Trophoblast cell (in vitro differentiated cells and primary cell): ENCODE measurements around the gene DNM3.
"Not testable (repeated sequence)": the region's sequence is repeated elsewhere in the genome, so short reads cannot be mapped to it uniquely, and the experiment has no call there.

Source experiments
- DNase-seq, 2 donors: peaks; one replicate each; pipeline ENCODE4 v3.0.0-alpha.2; 2016
- H2AFZ ChIP-seq: 2 replicates; pipeline ENCODE4 v1.6.1; 2013; ENCODE audit warnings: low read length, moderate library complexity, mild to moderate bottlenecking; ENCODE audit not compliant: insufficient read depth, poor library complexity
- H2AK5ac ChIP-seq: 2 replicates; pipeline ENCODE4 v1.6.1; 2013; ENCODE audit warnings: mild to moderate bottlenecking, low read length
- H2BK120ac ChIP-seq: 2 replicates; pipeline ENCODE4 v1.6.1; 2013; ENCODE audit warnings: low read length, mild to moderate bottlenecking, moderate library complexity; ENCODE audit not compliant: insufficient read depth, poor library complexity
- H2BK12ac ChIP-seq: 2 replicates; pipeline ENCODE4 v1.6.1; 2013; ENCODE audit warnings: mild to moderate bottlenecking, low read length, moderate library complexity
- H2BK5ac ChIP-seq: 2 replicates; pipeline ENCODE4 v1.6.1; 2013; ENCODE audit warnings: low read length, low read depth, moderate library complexity, mild to moderate bottlenecking; ENCODE audit not compliant: poor library complexity
- H3K14ac ChIP-seq: 2 replicates; pipeline ENCODE4 v1.6.1; 2013; ENCODE audit warnings: mild to moderate bottlenecking, low read length
- H3K18ac ChIP-seq: 2 replicates; pipeline ENCODE4 v1.6.1; 2013; ENCODE audit warnings: mild to moderate bottlenecking, low read length
- H3K23ac ChIP-seq: 2 replicates; pipeline ENCODE4 v1.6.1; 2013; ENCODE audit warnings: low read length
- H3K27ac ChIP-seq: 2 replicates; pipeline ENCODE4 v1.5.1; 2013; ENCODE audit warnings: low read depth, mild to moderate bottlenecking, inconsistent platforms, low read length, moderate library complexity
- H3K27me3 ChIP-seq: 2 replicates; pipeline ENCODE4 v1.6.1; 2013; ENCODE audit warnings: inconsistent platforms, mild to moderate bottlenecking, low read length, moderate library complexity; ENCODE audit not compliant: insufficient read depth
- H3K36me3 ChIP-seq, 2 experiments: 1 replicate in 1 of 2; 2 replicates in 1 of 2; pipeline ENCODE4 v1.6.1; 2013; ENCODE audit warnings: low read length in 2 of 2, mild to moderate bottlenecking in 2 of 2, moderate library complexity in 1 of 2; ENCODE audit not compliant: insufficient read depth in 2 of 2, control insufficient read depth in 1 of 2
- H3K4ac ChIP-seq: 2 replicates; pipeline ENCODE4 v1.6.1; 2013; ENCODE audit warnings: low read depth, mild to moderate bottlenecking, low read length, moderate library complexity
- H3K4me1 ChIP-seq, 2 experiments: 1 replicate in 1 of 2; 2 replicates in 1 of 2; pipeline ENCODE4 v1.6.1; 2013; ENCODE audit warnings: low read length in 2 of 2, mild to moderate bottlenecking in 2 of 2, moderate library complexity in 1 of 2; ENCODE audit not compliant: insufficient read depth in 2 of 2, control insufficient read depth in 1 of 2
- H3K4me2 ChIP-seq: 2 replicates; pipeline ENCODE4 v1.6.1; 2013; ENCODE audit warnings: inconsistent platforms, mild to moderate bottlenecking, low read length, moderate library complexity
- H3K4me3 ChIP-seq: 2 replicates; pipeline ENCODE4 v1.5.1; 2013; ENCODE audit warnings: mild to moderate bottlenecking, low read depth, low read length, inconsistent platforms
- H3K79me1 ChIP-seq: one replicate; pipeline ENCODE4 v1.6.1; 2013; ENCODE audit warnings: low read length
- H3K79me2 ChIP-seq: 2 replicates; pipeline ENCODE4 v1.6.1; 2013; ENCODE audit warnings: low read length, mild to moderate bottlenecking; ENCODE audit not compliant: control insufficient read depth, insufficient read depth, poor library complexity
- H3K9ac ChIP-seq: 2 replicates; pipeline ENCODE4 v1.6.1; 2013; ENCODE audit warnings: mild to moderate bottlenecking, low read length
- H3K9me3 ChIP-seq: 2 replicates; pipeline ENCODE4 v1.6.1; 2013; ENCODE audit warnings: low read depth, mild to moderate bottlenecking, control low read depth, inconsistent platforms, low read length; ENCODE audit not compliant: insufficient read depth
- H4K12ac ChIP-seq: 2 replicates; pipeline ENCODE4 v1.6.1; 2013; ENCODE audit warnings: low read depth, mild to moderate bottlenecking, low read length, moderate library complexity
- H4K8ac ChIP-seq: 2 replicates; pipeline ENCODE4 v1.6.1; 2013; ENCODE audit warnings: low read depth, mild to moderate bottlenecking, low read length, moderate library complexity
- H4K91ac ChIP-seq: one replicate; pipeline ENCODE4 v1.6.1; 2013; ENCODE audit warnings: low read depth, mild to moderate bottlenecking, low read length, moderate library complexity
- WGBS: extraction: QIAGEN DNeasy Blood & Tissue Kit; methylation state at CpG from one replicate; pipeline ENCODE4 v1.1.7; 2013; ENCODE audit warnings: missing lambda C conversion rate; ENCODE audit not compliant: insufficient read length, insufficient coverage; ENCODE audit errors: extremely low coverage; 5-methylcytosine and 5-hydroxymethylcytosine counted together

The DNM3 gene

GRCh38 chr1:172069534-172069933, 228.2 kb downstream of the DNM3 start:
- WGBS = no CpG with 5 or more reads among the region's 3 CpGs
- no peak for DNase-seq

GRCh38 chr1:172070055-172070454, 228.8 kb downstream of the DNM3 start:
- no peak overlapping the region for H4K12ac ChIP-seq
- H3K4me3 ChIP-seq = no peak overlapping the region
- no peaks in the 10 kb centered on the region for H3K9me3 ChIP-seq
- no peak overlapping the region for H3K4me2 ChIP-seq
- H3K23ac ChIP-seq = no peak overlapping the region
- H3K9ac ChIP-seq = no peak overlapping the region
- H3K14ac ChIP-seq = no peak overlapping the region
- no peaks in the 10 kb centered on the region for H3K4me1 ChIP-seq
- no peak overlapping the region for H4K8ac ChIP-seq
- H3K18ac ChIP-seq = no peak overlapping the region
- no peaks in the 10 kb centered on the region for H3K27me3 ChIP-seq
- no peak overlapping the region for H2AFZ ChIP-seq
- H3K4ac ChIP-seq = no peak overlapping the region
- no peak overlapping the region for H2BK5ac ChIP-seq
- DNase-seq = no peak
- no peak overlapping the region for H2BK120ac ChIP-seq
- H3K79me2 ChIP-seq = no peaks in the 10 kb centered on the region
- no peak overlapping the region for H3K27ac ChIP-seq
- H4K91ac ChIP-seq = no peak overlapping the region
- no peak overlapping the region for H2BK12ac ChIP-seq
- H2AK5ac ChIP-seq = no peak overlapping the region
- no peaks in the 10 kb centered on the region for H3K79me1 ChIP-seq
- no peaks in the 10 kb centered on the region for H3K36me3 ChIP-seq

More at GRCh38 chr1:172069534-172069933, 228.2 kb downstream of the DNM3 start:
- Histone ChIP-seq H3K79me2 (no peaks in the 10 kb centered on the region), H3K36me3 (no peaks in the 10 kb centered on the region), H2BK12ac (no peak overlapping the region), H3K23ac (no peak overlapping the region), H4K8ac (no peak overlapping the region), H4K12ac (no peak overlapping the region), H3K14ac (no peak overlapping the region), H3K9me3 (no peaks in the 10 kb centered on the region), H3K9ac (no peak overlapping the region), H3K4me1 (no peaks in the 10 kb centered on the region), H4K91ac (no peak overlapping the region), H2AK5ac (no peak overlapping the region), H3K4ac (no peak overlapping the region), H2BK120ac (no peak overlapping the region), H3K27ac (no peak overlapping the region), H3K4me3 (no peak overlapping the region), H3K4me2 (no peak overlapping the region), H3K18ac (no peak overlapping the region), H3K79me1 (no peaks in the 10 kb centered on the region), H2AFZ (no peak overlapping the region), H3K27me3 (no peaks in the 10 kb centered on the region), H2BK5ac (no peak overlapping the region)

- no peak overlapping the region for H3K23ac ChIP-seq
- H3K79me2 ChIP-seq = no peaks in the 10 kb centered on the region
- no peak overlapping the region for H4K91ac ChIP-seq
- no peak overlapping the region for H3K18ac ChIP-seq
- H3K4ac ChIP-seq = no peak overlapping the region
- no peak for DNase-seq
- no peak overlapping the region for H4K12ac ChIP-seq
- no peak overlapping the region for H2BK5ac ChIP-seq
- no peak overlapping the region for H4K8ac ChIP-seq
- no peaks in the 10 kb centered on the region for H3K36me3 ChIP-seq
- H3K9me3 ChIP-seq = no peaks in the 10 kb centered on the region
- no CpG with 5 or more reads among the region's 2 CpGs for WGBS
- no peak overlapping the region for H3K27ac ChIP-seq
- H2BK120ac ChIP-seq = no peak overlapping the region
- H3K14ac ChIP-seq = no peak overlapping the region
- no peak overlapping the region for H2AFZ ChIP-seq
- H3K4me3 ChIP-seq = no peak overlapping the region
- no peaks in the 10 kb centered on the region for H3K4me1 ChIP-seq
- H2AK5ac ChIP-seq = no peak overlapping the region
- no peak overlapping the region for H2BK12ac ChIP-seq
- H3K4me2 ChIP-seq = no peak overlapping the region
- H3K9ac ChIP-seq = no peak overlapping the region
- no peaks in the 10 kb centered on the region for H3K27me3 ChIP-seq
- no peaks in the 10 kb centered on the region for H3K79me1 ChIP-seq
Measured at GRCh38 chr1:172071746-172072145, 230.4 kb downstream of the DNM3 start.

GRCh38 chr1:172079859-172080258, 238.6 kb downstream of the DNM3 start:
- DNase-seq, H3K4me2 ChIP-seq, H3K27ac ChIP-seq, H4K91ac ChIP-seq, H3K23ac ChIP-seq, H2AFZ ChIP-seq, H2AK5ac ChIP-seq, H2BK5ac ChIP-seq, H3K9ac ChIP-seq, H3K79me1 ChIP-seq, H3K4me3 ChIP-seq, H2BK120ac ChIP-seq, H3K36me3 ChIP-seq, H4K12ac ChIP-seq, H3K79me2 ChIP-seq, H2BK12ac ChIP-seq, H3K4me1 ChIP-seq, H3K9me3 ChIP-seq, H3K14ac ChIP-seq, H4K8ac ChIP-seq, H3K18ac ChIP-seq, H3K4ac ChIP-seq, H3K27me3 ChIP-seq: not testable (repeated sequence)
- no CpG with 5 or more reads among the region's 4 CpGs for WGBS
